ENCODE results near the gene LAG3. TPM values are rescaled to one million over a fixed set of nuclear protein-coding genes. Genes with fewer than 3 reads are reported as not detected.

The LAG3 gene
- total and polyA plus RNA-seq, 2 experiments from 2014 or later = 3.7 to 4.7 TPM

DNA sequence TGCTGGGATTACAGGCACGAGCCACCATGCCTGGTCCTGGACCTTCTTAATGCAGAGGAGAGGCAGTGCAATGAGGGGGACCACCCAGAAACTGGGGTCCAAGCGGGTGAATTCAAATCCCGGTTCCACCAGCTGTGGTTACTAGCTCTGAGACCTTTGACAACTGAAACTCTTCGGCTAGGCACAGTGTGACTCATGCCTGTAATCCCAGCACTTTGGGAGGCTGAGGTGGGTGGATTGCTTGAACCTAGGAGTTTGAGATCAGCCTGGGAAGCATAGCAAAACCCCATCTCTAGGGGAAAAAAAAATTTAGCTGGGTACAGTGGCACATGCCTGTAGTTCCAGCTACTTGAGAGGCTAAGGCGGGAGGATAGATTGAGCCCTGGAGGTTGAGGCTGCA is 12.0 kb downstream of the LAG3 start:
- Mint-ChIP-seq H3K36me3 (ENCODE audit: low read depth) (no peaks in the 10 kb centered on the region), H3K9me3 (no peaks in the 10 kb centered on the region), H3K4me1 (peaks cover 20% of the 10 kb centered on the region), H3K4me3 (no peak overlapping the region), H3K27me3 (ENCODE audit: insufficient read depth, low read depth, poor library complexity) (peaks cover 10% of the 10 kb centered on the region), H3K27ac (no peak overlapping the region)
- TF ChIP-seq STAT1 (IDR thresholded peaks at IDR 0.05; ENCODE audit: unreplicated experiment) = no peak
- no peak for TF ChIP-seq JUNB (IDR thresholded peaks at IDR 0.05; ENCODE audit: unreplicated experiment)
- TF ChIP-seq POLR2AphosphoS5 (IDR thresholded peaks at IDR 0.05; ENCODE audit: low read depth) = no peak
- TF ChIP-seq, protein P1, sequence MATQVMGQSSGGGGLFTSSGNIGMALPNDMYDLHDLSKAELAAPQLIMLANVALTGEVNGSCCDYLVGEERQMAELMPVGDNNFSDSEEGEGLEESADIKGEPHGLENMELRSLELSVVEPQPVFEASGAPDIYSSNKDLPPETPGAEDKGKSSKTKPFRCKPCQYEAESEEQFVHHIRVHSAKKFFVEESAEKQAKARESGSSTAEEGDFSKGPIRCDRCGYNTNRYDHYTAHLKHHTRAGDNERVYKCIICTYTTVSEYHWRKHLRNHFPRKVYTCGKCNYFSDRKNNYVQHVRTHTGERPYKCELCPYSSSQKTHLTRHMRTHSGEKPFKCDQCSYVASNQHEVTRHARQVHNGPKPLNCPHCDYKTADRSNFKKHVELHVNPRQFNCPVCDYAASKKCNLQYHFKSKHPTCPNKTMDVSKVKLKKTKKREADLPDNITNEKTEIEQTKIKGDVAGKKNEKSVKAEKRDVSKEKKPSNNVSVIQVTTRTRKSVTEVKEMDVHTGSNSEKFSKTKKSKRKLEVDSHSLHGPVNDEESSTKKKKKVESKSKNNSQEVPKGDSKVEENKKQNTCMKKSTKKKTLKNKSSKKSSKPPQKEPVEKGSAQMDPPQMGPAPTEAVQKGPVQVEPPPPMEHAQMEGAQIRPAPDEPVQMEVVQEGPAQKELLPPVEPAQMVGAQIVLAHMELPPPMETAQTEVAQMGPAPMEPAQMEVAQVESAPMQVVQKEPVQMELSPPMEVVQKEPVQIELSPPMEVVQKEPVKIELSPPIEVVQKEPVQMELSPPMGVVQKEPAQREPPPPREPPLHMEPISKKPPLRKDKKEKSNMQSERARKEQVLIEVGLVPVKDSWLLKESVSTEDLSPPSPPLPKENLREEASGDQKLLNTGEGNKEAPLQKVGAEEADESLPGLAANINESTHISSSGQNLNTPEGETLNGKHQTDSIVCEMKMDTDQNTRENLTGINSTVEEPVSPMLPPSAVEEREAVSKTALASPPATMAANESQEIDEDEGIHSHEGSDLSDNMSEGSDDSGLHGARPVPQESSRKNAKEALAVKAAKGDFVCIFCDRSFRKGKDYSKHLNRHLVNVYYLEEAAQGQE (IDR thresholded peaks at IDR 0.05; ENCODE audit: unreplicated experiment) = no peak
- TF ChIP-seq, protein P2, sequence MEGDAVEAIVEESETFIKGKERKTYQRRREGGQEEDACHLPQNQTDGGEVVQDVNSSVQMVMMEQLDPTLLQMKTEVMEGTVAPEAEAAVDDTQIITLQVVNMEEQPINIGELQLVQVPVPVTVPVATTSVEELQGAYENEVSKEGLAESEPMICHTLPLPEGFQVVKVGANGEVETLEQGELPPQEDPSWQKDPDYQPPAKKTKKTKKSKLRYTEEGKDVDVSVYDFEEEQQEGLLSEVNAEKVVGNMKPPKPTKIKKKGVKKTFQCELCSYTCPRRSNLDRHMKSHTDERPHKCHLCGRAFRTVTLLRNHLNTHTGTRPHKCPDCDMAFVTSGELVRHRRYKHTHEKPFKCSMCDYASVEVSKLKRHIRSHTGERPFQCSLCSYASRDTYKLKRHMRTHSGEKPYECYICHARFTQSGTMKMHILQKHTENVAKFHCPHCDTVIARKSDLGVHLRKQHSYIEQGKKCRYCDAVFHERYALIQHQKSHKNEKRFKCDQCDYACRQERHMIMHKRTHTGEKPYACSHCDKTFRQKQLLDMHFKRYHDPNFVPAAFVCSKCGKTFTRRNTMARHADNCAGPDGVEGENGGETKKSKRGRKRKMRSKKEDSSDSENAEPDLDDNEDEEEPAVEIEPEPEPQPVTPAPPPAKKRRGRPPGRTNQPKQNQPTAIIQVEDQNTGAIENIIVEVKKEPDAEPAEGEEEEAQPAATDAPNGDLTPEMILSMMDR (conservative IDR thresholded peaks at IDR 0.05; ENCODE audit: low read depth in 2 of 2) = no peak
- TF ChIP-seq EZH2phosphoT487 (IDR thresholded peaks at IDR 0.05; ENCODE audit: unreplicated experiment) = no peak
- Histone ChIP-seq H2AFZ (0 out of 2 replicates have a peak overlapping the region, but pooled peaks have one; percentile 47), H4K20me1 (replicated peaks; ENCODE audit: insufficient read depth) (no peaks in the 10 kb centered on the region), H3K4me2 (no peak overlapping the region), H3K9me2 (ENCODE audit: insufficient read depth) (no peaks in the 10 kb centered on the region), H3K36me3 (ENCODE audit: insufficient read depth) (no peaks in the 10 kb centered on the region), H3K27me3 (ENCODE audit: insufficient read depth) (no peaks in the 10 kb centered on the region), H3F3A (replicated peaks; ENCODE audit: low read depth) (no peaks in the 10 kb centered on the region), H3K4me3 (no peak overlapping the region), H3K79me2 (replicated peaks; ENCODE audit: insufficient read depth) (no peaks in the 10 kb centered on the region), H3K4me1 (ENCODE audit: insufficient read depth) (peaks cover 17% of the 10 kb centered on the region), H3K27ac (ENCODE audit: low read depth) (no peak overlapping the region)
- DNase-seq (ENCODE audit: low spot score) (no peak), ATAC-seq (no peak)

DNA sequence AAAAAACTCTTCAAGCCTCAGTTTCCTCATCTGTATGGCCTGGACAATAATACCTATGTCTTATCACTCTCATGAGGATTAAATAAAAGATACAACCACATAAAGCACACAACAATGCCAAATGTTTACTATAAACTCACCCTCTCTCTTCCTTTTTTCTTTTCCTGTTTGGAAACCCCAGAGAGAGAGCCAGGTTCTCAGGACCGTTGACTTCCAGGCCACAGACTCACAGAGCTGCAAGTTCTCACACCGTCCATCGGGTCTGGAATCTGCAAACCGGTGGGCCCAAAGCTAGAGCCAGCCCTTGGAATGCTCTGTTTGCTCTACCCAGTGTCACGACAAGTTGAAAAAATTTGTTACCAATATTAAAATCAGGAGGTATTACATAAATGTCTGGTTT is 12.4 kb downstream of the LAG3 start:
- H3K9me2 ChIP-seq (ENCODE audit: insufficient read depth) = no peaks in the 10 kb centered on the region
- Mint-ChIP-seq H3K27ac (no peak overlapping the region), H3K27me3 (ENCODE audit: insufficient read depth, low read depth, poor library complexity) (peaks cover 7% of the 10 kb centered on the region), H3K9me3 (no peaks in the 10 kb centered on the region), H3K4me1 (peaks cover 20% of the 10 kb centered on the region), H3K4me3 (no peak overlapping the region), H3K36me3 (ENCODE audit: low read depth) (no peaks in the 10 kb centered on the region)
- H3F3A ChIP-seq (replicated peaks; ENCODE audit: low read depth) = no peaks in the 10 kb centered on the region
- H3K79me2 ChIP-seq (replicated peaks; ENCODE audit: insufficient read depth) = no peaks in the 10 kb centered on the region
- DNase-seq (ENCODE audit: low spot score) = no peak
- no peaks in the 10 kb centered on the region for H3K27me3 ChIP-seq (ENCODE audit: insufficient read depth)
- no peak overlapping the region for H3K27ac ChIP-seq (ENCODE audit: low read depth)
- no peak overlapping the region for H3K4me2 ChIP-seq
- ATAC-seq = no peak
- no peaks in the 10 kb centered on the region for H4K20me1 ChIP-seq (replicated peaks; ENCODE audit: insufficient read depth)
- peaks cover 21% of the 10 kb centered on the region for H3K4me1 ChIP-seq (ENCODE audit: insufficient read depth)
- no peak overlapping the region for H3K4me3 ChIP-seq
- H3K36me3 ChIP-seq (ENCODE audit: insufficient read depth) = no peaks in the 10 kb centered on the region
- H2AFZ ChIP-seq = no peak overlapping the region
- TF ChIP-seq NANOG (IDR thresholded peaks at IDR 0.05; ENCODE audit: borderline replicate concordance) (no peak), ZNF114 (CRISPR knock-in tag; IDR thresholded peaks at IDR 0.05) (no peak)
- TF ChIP-seq, protein P3, sequence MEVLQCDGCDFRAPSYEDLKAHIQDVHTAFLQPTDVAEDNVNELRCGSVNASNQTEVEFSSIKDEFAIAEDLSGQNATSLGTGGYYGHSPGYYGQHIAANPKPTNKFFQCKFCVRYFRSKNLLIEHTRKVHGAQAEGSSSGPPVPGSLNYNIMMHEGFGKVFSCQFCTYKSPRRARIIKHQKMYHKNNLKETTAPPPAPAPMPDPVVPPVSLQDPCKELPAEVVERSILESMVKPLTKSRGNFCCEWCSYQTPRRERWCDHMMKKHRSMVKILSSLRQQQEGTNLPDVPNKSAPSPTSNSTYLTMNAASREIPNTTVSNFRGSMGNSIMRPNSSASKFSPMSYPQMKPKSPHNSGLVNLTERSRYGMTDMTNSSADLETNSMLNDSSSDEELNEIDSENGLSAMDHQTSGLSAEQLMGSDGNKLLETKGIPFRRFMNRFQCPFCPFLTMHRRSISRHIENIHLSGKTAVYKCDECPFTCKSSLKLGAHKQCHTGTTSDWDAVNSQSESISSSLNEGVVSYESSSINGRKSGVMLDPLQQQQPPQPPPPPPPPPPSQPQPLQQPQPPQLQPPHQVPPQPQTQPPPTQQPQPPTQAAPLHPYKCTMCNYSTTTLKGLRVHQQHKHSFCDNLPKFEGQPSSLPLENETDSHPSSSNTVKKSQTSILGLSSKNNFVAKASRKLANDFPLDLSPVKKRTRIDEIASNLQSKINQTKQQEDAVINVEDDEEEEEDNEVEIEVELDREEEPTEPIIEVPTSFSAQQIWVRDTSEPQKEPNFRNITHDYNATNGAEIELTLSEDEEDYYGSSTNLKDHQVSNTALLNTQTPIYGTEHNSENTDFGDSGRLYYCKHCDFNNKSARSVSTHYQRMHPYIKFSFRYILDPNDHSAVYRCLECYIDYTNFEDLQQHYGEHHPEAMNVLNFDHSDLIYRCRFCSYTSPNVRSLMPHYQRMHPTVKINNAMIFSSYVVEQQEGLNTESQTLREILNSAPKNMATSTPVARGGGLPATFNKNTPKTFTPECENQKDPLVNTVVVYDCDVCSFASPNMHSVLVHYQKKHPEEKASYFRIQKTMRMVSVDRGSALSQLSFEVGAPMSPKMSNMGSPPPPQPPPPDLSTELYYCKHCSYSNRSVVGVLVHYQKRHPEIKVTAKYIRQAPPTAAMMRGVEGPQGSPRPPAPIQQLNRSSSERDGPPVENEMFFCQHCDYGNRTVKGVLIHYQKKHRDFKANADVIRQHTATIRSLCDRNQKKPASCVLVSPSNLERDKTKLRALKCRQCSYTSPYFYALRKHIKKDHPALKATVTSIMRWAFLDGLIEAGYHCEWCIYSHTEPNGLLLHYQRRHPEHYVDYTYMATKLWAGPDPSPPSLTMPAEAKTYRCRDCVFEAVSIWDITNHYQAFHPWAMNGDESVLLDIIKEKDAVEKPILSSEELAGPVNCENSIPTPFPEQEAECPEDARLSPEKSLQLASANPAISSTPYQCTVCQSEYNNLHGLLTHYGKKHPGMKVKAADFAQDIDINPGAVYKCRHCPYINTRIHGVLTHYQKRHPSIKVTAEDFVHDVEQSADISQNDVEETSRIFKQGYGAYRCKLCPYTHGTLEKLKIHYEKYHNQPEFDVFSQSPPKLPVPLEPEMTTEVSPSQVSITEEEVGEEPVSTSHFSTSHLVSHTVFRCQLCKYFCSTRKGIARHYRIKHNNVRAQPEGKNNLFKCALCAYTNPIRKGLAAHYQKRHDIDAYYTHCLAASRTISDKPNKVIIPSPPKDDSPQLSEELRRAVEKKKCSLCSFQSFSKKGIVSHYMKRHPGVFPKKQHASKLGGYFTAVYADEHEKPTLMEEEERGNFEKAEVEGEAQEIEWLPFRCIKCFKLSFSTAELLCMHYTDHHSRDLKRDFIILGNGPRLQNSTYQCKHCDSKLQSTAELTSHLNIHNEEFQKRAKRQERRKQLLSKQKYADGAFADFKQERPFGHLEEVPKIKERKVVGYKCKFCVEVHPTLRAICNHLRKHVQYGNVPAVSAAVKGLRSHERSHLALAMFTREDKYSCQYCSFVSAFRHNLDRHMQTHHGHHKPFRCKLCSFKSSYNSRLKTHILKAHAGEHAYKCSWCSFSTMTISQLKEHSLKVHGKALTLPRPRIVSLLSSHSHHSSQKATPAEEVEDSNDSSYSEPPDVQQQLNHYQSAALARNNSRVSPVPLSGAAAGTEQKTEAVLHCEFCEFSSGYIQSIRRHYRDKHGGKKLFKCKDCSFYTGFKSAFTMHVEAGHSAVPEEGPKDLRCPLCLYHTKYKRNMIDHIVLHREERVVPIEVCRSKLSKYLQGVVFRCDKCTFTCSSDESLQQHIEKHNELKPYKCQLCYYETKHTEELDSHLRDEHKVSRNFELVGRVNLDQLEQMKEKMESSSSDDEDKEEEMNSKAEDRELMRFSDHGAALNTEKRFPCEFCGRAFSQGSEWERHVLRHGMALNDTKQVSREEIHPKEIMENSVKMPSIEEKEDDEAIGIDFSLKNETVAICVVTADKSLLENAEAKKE (CRISPR knock-in tag; IDR thresholded peaks at IDR 0.05) = no peak
